ENCODE results near the gene STK38. TPM values are rescaled to one million over a fixed set of nuclear protein-coding genes. Genes with fewer than 3 reads are reported as not detected.
A peak's percentile ranks its signal among the peaks of the same experiment; 100 is the strongest.
"Not testable (repeated sequence)": the region's sequence is repeated elsewhere in the genome, so short reads cannot be mapped to it uniquely, and the experiment has no call there.

The STK38 gene
- total RNA-seq, 1 donor from 2014 or later = 10.5 TPM

GRCh38 chr6:36580184-36580526 lies 32.9 kb upstream of the STK38 start:
- TF ChIP-seq, protein P1, sequence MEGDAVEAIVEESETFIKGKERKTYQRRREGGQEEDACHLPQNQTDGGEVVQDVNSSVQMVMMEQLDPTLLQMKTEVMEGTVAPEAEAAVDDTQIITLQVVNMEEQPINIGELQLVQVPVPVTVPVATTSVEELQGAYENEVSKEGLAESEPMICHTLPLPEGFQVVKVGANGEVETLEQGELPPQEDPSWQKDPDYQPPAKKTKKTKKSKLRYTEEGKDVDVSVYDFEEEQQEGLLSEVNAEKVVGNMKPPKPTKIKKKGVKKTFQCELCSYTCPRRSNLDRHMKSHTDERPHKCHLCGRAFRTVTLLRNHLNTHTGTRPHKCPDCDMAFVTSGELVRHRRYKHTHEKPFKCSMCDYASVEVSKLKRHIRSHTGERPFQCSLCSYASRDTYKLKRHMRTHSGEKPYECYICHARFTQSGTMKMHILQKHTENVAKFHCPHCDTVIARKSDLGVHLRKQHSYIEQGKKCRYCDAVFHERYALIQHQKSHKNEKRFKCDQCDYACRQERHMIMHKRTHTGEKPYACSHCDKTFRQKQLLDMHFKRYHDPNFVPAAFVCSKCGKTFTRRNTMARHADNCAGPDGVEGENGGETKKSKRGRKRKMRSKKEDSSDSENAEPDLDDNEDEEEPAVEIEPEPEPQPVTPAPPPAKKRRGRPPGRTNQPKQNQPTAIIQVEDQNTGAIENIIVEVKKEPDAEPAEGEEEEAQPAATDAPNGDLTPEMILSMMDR (IDR thresholded peaks at IDR 0.05) = no peak
- Histone ChIP-seq H3K4me1 (peaks cover 0 to 6% of the 10 kb centered on the region in 2 donors), H3K27ac (peak overlapping the region in 1 of 2 donors; percentile 53), H3K4me3 (peak overlapping the region in 1 of 2 donors; percentile 30), H3K9me3 (no peaks in the 10 kb centered on the region), H3K36me3 (no peaks in the 10 kb centered on the region), H3K27me3 (no peaks in the 10 kb centered on the region)
- DNase-seq (ENCODE audit: low spot score in 2 of 2) = no peak
- intact Hi-C loops (cut with DNase I) = no loop called here

DNA sequence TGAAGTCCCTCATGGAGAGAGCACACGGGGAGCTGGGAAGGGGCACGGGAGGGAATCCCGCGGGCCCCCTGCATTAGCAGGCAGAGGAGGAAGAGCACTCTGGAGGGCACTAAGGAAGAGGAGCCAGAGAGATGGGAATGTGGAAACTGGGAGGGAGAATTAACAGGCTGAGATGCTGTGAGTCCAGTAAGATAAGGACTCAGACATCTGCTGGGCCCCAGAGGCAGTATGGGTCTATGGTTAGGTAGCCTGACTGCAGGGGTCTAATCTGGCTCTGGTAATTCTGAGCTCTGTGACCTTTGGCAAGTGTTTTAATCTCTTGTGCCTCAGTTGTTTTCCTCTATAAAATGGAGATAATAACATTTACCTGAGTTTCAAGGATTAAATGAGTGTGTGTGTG lies 31.2 kb upstream of the STK38 start:
- no peaks in the 10 kb centered on the region for H3K36me3 ChIP-seq
- no peaks in the 10 kb centered on the region for H3K27me3 ChIP-seq
- H3K9me3 ChIP-seq = no peaks in the 10 kb centered on the region
- peaks cover 0 to 6% of the 10 kb centered on the region in 2 donors for H3K4me1 ChIP-seq
- intact Hi-C loops (cut with DNase I) = no loop called here
- no peak overlapping the region for H3K4me3 ChIP-seq
- TF ChIP-seq, protein P1 (IDR thresholded peaks at IDR 0.05) = no peak
- no peak for DNase-seq (ENCODE audit: low spot score in 2 of 2)
- no peak overlapping the region for H3K27ac ChIP-seq

DNA sequence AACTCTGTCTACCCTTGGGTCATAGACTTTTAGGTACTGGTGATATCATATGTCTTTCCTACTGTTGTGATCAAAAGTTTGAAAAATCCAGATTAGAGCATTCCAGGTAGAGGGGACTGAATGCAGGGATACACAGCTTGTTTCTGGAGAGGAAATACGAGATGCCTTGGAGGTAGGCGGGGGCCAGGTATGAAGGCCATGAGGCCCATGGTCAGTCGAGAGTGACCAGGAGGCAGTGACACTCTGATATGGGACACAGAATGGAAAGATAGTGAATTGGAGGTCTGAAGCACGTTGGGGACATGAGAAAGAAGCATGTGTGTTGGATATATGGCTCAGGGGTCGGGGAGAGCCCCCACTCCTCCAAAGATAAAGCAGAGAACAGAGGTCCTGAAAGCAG lies 30.8 kb upstream of the STK38 start:
- intact Hi-C loops (cut with DNase I) = no loop called here
- Histone ChIP-seq H3K9me3 (no peaks in the 10 kb centered on the region), H3K36me3 (no peaks in the 10 kb centered on the region), H3K4me1 (peaks cover 0 to 6% of the 10 kb centered on the region in 2 donors), H3K27me3 (no peaks in the 10 kb centered on the region), H3K4me3 (no peak overlapping the region), H3K27ac (no peak overlapping the region)
- DNase-seq (ENCODE audit: low spot score in 2 of 2) = no peak
- TF ChIP-seq, protein P1 (IDR thresholded peaks at IDR 0.05) = no peak

GRCh38 chr6:36577301-36577700 lies 30.0 kb upstream of the STK38 start:
- Histone ChIP-seq H3K36me3 (no peaks in the 10 kb centered on the region), H3K27ac (no peak overlapping the region), H3K27me3 (no peaks in the 10 kb centered on the region), H3K4me1 (peaks cover 0 to 6% of the 10 kb centered on the region in 2 donors), H3K9me3 (no peaks in the 10 kb centered on the region), H3K4me3 (no peak overlapping the region)
- DNase-seq (ENCODE audit: low spot score in 2 of 2) = no peak
- TF ChIP-seq, protein P1 (IDR thresholded peaks at IDR 0.05) = no peak
- intact Hi-C loops (cut with DNase I) = no loop called here

DNA sequence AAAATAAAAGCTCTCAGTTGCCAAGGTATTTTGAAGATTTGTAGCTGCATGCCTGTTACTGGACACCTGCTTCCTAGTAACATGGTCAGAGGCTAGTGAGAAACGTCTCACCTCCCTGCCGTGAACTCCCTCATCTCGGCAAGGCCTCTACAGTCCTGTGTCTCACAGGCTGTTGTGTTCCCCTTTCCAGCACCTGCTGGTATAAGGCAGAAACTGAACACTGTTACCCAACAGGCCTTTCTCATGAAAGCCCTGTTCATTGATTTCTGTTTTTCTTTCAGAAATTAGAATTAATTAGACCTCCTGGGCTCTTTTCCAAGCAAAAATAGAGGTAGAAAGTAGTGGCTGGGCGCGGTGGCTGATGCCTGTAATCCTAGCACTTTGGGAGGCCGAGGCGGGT lies 29.3 kb upstream of the STK38 start:
- Histone ChIP-seq H3K4me3 (no peak overlapping the region), H3K27me3 (no peaks in the 10 kb centered on the region), H3K9me3 (no peaks in the 10 kb centered on the region), H3K4me1 (peaks cover 0 to 6% of the 10 kb centered on the region in 2 donors), H3K27ac (no peak overlapping the region), H3K36me3 (no peaks in the 10 kb centered on the region)
- DNase-seq (ENCODE audit: low spot score in 2 of 2) = no peak
- TF ChIP-seq, protein P1 (IDR thresholded peaks at IDR 0.05) = no peak
- intact Hi-C loops (cut with DNase I) = no loop called here

DNA sequence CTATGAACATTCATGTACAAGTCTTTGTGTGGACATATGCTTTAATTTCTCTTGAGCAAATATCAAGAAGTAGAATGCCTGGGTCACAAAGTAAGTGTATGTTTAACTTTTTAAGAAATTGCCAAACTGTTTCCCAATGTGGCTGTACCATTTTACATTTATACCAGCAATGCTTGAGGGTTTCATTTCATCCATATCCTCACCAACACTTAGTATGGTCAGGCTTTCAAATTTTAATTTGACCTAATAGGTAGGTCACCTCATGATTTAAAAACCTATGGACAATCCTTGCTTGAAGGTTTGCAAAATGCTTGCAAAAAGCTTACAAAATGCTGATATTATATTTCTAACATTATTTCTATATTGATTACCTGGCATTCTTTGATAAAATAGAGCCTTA lies 27.4 kb upstream of the STK38 start:
- no peak for DNase-seq (ENCODE audit: low spot score in 2 of 2)
- intact Hi-C loops (cut with DNase I) = no loop called here
- TF ChIP-seq, protein P1 (IDR thresholded peaks at IDR 0.05) = no peak
- H3K27me3 ChIP-seq = no peaks in the 10 kb centered on the region
- no peak overlapping the region for H3K27ac ChIP-seq
- peaks cover 0 to 6% of the 10 kb centered on the region in 2 donors for H3K4me1 ChIP-seq
- H3K9me3 ChIP-seq = no peaks in the 10 kb centered on the region
- H3K4me3 ChIP-seq = no peak overlapping the region
- H3K36me3 ChIP-seq = no peaks in the 10 kb centered on the region

- H3K4me3 ChIP-seq; H3K4me1 ChIP-seq; H3K9me3 ChIP-seq; intact Hi-C loops (cut with DNase I); H3K27ac ChIP-seq; H3K36me3 ChIP-seq; H3K27me3 ChIP-seq; DNase-seq (ENCODE audit: low spot score in 2 of 2): not testable (repeated sequence)
Observed at GRCh38 chr6:36572353-36573311, 25.4 kb upstream of the STK38 start.
